PFSK-1 (cell line): ENCODE measurements around the gene ADCY4.

Experiments used
- FOXP2 ChIP-seq: optimal IDR thresholded peaks from 2 replicates; pipeline ENCODE3; 2011; ENCODE audit warnings: borderline replicate concordance, control low read depth, inconsistent platforms; ENCODE audit not compliant: insufficient read depth; ENCODE audit errors: extremely low read length, extremely low read depth
- POLR2AphosphoS5 ChIP-seq: IDR thresholded peaks from 2 replicates; pipeline ENCODE4 v1.6.1; 2012; ENCODE audit warnings: low read depth, mild to moderate bottlenecking, control low read depth, low read length, moderate library complexity
- REST ChIP-seq, 2 experiments: IDR thresholded peaks; 2 replicates each; pipeline versions ENCODE4 v1.6.1 to v1.8.0; 2011 to 2012; ENCODE audit warnings: low read depth in 2 of 2, low read length in 2 of 2, control low read depth in 1 of 2, inconsistent platforms in 1 of 2, mild to moderate bottlenecking in 1 of 2, moderate library complexity in 1 of 2; ENCODE audit not compliant: insufficient read depth in 1 of 2
- SIN3A ChIP-seq: IDR thresholded peaks from 2 replicates; pipeline ENCODE4 v1.6.1; 2012; ENCODE audit warnings: mild to moderate bottlenecking, low read length, moderate library complexity, borderline replicate concordance; ENCODE audit not compliant: insufficient read depth
- TAF1 ChIP-seq: IDR thresholded peaks from 2 replicates; pipeline ENCODE4 v1.6.1; 2012; ENCODE audit warnings: low read length, control low read depth, borderline replicate concordance; ENCODE audit not compliant: insufficient read depth

ADCY4 gene

DNA sequence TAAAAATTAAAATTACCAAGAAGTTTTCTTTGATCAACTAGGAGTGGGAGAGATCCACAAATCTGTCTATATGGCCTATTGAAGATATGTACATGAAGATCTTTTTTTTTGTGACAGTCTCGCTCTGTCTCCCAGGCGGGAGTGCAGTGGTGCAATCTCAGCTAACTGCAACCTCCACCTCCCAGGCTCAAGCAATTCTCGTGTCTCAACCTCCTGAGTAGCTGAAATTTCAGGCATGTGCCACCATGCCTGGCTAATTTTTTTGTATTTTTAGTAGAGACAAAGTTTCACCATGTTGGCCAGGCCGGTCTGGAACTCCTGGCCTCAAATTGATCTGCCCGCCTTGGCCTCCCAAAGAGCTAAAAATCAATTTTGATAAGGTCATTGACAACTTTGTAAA lies 28.5 kb upstream of the ADCY4 start:
- TF ChIP-seq SIN3A (no peak), TAF1 (no peak), REST (IDR thresholded peaks at IDR 0.05; ENCODE audit: insufficient read depth in 1 of 2, low read depth in 2 of 2, low read length in 2 of 2) (no peak), FOXP2 (no peak), POLR2AphosphoS5 (no peak)

GRCh38 chr14:24362241-24362960 lies 27.5 kb upstream of the ADCY4 start:
- TF ChIP-seq TAF1 = no peak
- TF ChIP-seq REST (IDR thresholded peaks at IDR 0.05; ENCODE audit: insufficient read depth in 1 of 2, low read depth in 2 of 2, low read length in 2 of 2) = no peak
- no peak for TF ChIP-seq SIN3A
- no peak for TF ChIP-seq FOXP2

GRCh38 chr14:24361326-24361725 lies 26.5 kb upstream of the ADCY4 start:
- TF ChIP-seq REST (IDR thresholded peaks at IDR 0.05; ENCODE audit: insufficient read depth in 1 of 2, low read depth in 2 of 2, low read length in 2 of 2) (no peak), FOXP2 (no peak), POLR2AphosphoS5 (no peak), SIN3A (no peak), TAF1 (no peak)

- no peak for TF ChIP-seq TAF1
- no peak for TF ChIP-seq REST (IDR thresholded peaks at IDR 0.05; ENCODE audit: insufficient read depth in 1 of 2, low read depth in 2 of 2, low read length in 2 of 2)
- TF ChIP-seq SIN3A = no peak
- TF ChIP-seq POLR2AphosphoS5 = no peak
- no peak for TF ChIP-seq FOXP2
These were observed 25.4 kb upstream of the ADCY4 start for GRCh38 chr14:24360281-24360680.

GRCh38 chr14:24356208-24356607 lies 21.3 kb upstream of the ADCY4 start:
- TF ChIP-seq FOXP2 = no peak

- TF ChIP-seq REST (IDR thresholded peaks at IDR 0.05; ENCODE audit: insufficient read depth in 1 of 2, low read depth in 2 of 2, low read length in 2 of 2) (no peak), TAF1 (no peak)
These were observed 20.1 kb upstream of the ADCY4 start for GRCh38 chr14:24355009-24355408.
